ENCODE measurements around the gene DUSP7.
A peak's percentile ranks its signal among the peaks of the same experiment; 100 is the strongest.

The DUSP7 gene

GRCh38 chr3:52056521-52056967, at the start of gene DUSP7:
Gene DUSP7, minus strand, starts transcription at chr3:52056571. Its CDS starts 205 bp downstream, at chr3:52056366.
- DNase-seq: peak; percentile 55 to 56

- no peak for DNase-seq
Measured at GRCh38 chr3:52104684-52105640, 48.6 kb upstream of the DUSP7 start.

GRCh38 chr3:52102934-52103333, 46.6 kb upstream of the DUSP7 start:
- DNase-seq: no peak

- no peak for DNase-seq
Measured at GRCh38 chr3:52099001-52099401, 42.6 kb upstream of the DUSP7 start.

GRCh38 chr3:52097851-52098507, 41.6 kb upstream of the DUSP7 start:
- no peak for DNase-seq

DNA sequence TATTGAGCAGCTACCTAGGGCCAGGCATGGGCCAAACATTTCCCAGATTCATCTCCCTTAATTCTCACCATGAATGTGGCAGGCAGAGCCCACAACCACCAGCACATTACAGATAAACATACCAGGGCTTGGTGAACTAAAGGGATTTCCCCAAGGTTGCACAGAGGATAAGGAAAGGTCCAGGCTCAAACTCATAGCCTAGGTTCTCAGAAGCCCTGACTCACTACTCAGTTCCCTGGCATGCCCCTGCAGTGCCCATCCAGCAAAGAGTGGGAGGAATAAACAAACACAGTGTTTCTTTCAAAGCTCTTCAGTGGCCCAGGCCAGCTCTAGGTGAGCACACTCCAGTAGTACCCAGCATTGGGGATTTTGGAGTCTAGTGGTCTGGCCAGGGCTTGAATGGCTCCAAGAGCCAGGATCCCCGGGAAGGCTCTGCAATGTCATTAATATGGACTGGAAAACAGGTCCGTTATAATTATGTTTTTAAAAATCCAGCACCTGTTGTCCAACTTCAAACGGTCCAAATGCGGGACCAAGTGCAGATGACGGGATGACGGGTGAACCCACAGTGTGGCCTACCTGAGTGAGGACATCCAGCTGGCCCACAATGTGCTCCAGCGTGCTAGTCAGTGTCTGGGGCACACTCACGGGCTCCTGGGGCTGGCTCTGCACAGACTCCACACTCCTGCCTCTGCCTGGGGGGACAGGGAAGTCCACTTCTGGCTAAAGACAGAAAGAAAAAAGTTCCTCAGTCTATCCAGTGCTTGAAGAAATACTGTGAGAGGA, 39.8 kb upstream of the DUSP7 start:
- no peak for DNase-seq

- no peak for DNase-seq
Measured at GRCh38 chr3:52094571-52095485, 38.5 kb upstream of the DUSP7 start.

DNA sequence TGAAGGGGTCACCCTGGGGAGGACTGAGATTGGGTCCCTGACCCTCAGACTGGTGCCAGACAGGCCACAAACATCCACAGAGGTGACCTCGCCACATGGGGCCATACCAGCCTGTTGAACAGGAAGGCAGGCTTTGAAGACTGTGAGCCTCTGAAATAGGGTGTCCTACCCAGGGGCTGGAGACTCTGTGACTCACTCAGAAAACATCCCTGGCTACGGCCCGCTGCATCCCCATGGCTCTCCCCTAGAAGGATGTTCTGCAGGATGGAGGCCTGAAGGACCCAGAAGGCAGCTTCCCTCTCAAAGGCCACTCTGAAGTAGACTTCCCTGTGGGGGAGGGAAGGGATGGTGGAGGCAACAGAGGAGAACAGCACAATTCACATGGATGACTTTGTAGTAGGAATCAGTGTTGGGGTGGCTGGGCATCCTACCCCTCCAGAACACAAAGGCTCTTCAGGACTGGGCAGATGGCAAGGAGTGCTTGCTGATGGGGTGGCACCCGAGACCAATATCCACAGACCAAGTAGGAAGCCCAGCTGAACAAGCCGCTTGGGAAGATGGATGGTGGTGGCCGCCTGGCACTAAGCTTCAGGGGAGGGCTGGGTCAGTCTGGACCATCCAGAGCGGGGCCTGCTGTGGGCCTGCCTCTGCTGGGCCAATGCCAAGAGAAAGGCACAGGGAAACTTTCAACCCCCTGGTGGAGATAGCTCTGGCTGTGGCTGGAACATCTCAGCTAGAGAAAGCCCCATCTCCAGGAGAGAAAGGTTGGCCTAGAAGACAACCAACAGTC, 37.6 kb upstream of the DUSP7 start:
- no peak for DNase-seq

GRCh38 chr3:52092891-52093290, 36.5 kb upstream of the DUSP7 start:
- no peak for DNase-seq

DNA sequence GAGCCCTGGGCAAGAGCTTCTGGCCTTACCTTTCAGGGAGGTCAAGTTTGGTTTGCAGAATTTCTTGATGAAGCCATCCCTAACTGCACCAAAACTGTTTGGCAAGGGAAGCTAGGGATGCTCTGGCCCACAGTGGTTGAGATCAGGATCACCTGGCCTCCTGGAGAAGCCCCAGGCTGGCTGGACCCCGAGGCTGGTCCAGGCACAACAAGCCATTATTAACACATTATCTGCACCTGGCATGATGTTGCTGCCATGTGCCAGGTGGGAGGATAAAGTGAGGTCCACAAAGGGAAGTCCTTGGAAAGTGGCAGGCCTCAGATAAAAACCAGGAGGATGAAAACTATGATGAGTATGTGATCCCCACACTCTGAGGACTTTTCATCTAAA, 35.9 kb upstream of the DUSP7 start:
- no peak for DNase-seq

GRCh38 chr3:52091586-52092270, 35.4 kb upstream of the DUSP7 start:
- no peak for DNase-seq

GRCh38 chr3:52090933-52091468, 34.6 kb upstream of the DUSP7 start:
- DNase-seq: no peak

DNA sequence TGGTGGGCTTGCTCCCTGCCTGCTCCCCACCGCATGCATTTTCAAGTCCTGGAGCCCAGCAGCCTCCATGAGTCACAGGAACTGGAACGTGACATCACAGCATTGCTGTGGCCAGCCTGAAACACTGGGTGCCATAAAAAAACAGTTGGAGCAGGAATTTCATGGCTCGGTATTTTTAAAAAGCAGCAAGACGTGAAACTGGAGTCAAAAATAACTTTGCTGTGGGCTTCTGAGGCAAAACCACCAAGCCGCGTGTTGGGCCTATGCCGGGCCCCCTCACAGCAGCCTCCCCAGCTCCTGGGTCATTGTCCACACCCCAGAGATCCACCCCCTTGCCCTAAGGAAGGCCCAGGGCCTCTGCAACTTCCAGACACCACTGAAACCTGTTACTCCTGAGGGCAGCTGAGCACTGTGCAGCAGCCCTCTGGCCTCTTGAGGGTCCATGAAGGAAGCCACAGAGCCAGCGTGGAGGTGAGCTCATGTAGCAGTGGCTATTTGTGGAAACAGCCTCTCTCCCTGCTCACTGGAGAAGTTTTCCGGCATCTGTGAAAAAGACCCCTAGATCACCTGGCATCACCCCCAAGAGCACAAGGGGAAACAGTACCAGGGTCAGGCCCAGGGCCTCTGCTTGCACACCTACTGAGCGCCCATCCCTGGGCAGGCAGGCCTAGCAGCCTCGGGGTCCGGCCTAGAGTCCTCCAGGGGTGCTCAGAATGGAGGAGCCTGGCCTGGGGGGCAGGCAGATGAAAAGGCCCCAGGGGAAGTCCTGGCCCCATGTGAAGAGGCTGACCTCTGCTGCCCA, 34.0 kb upstream of the DUSP7 start:
- DNase-seq: no peak

DNA sequence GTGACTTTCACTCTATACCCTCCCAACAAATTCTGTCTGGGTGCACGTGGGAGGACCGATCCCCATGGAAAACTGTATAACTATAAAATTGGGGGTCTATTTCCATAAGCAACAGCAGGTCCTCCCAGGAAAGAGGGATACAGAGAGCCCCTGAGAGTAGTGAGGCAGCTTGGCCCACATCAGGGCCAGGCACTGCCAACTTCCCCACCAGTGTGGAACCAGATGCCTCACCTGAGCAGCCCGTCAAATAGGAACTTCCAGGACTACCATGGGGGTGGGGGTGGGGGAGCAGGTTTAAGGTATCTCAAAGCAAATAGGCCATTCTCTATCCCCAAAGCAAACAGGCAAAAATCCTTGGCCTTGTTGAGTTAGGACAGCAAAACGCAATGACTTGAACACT, 33.3 kb upstream of the DUSP7 start:
- no peak for DNase-seq

- no peak for DNase-seq
Measured at GRCh38 chr3:52088445-52089367, 32.3 kb upstream of the DUSP7 start.

DNA sequence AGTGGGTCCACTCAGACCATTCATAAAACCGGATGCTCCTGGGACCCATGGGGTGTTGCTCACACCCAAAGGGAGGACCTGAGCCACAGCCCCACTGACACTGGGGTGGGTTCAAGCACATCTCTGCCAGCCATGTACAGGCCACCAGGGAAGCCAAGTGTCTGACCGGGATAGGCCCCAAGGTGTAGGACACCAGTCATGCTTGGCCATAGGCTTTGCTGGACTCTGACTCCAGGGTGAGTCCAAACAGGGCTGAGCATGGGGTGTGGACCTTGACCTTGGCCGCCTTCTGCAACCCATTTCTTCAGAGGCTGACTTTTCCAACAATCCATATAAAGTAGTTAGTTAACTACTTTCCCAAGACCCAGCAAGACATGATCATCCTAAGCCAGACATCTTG, 31.4 kb upstream of the DUSP7 start:
- no peak for DNase-seq

DNA sequence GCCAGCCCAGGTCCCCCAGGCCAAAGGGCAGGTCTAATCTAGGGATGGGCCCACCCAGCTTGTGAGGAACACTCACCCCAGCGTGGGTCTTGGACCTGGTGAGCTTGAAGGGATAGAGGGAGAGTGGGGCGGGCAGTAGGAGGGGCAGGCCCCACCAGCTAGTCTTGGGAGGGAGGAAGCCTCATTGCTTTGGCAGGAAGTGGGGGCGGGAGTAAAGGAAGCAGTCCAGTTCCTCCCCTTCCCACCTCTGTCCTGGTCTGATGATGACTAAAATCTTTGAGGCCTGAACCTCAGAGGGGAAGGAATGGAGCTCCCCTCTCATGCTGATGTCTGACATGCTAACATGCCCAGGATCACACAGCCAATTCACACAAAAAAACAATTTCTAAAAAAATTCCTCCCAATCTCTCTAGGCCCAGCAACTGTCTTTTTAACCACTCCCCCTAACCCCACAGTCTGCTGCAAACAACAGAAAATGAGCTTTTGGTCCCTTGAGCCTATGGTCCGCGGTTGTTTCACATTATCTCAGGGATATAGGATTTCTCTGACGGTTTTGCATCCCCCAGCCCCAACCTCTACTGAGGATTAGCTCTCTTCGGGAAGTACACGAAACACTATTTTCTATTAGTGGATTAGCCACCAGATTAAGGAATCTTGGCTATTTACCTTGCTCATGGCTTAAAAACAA, 30.7 kb upstream of the DUSP7 start:
- DNase-seq: no peak

- DNase-seq: no peak
Measured at GRCh38 chr3:52086461-52086860, 30.1 kb upstream of the DUSP7 start.
